ENCODE data around the gene KIRREL2.

The KIRREL2 gene

DNA sequence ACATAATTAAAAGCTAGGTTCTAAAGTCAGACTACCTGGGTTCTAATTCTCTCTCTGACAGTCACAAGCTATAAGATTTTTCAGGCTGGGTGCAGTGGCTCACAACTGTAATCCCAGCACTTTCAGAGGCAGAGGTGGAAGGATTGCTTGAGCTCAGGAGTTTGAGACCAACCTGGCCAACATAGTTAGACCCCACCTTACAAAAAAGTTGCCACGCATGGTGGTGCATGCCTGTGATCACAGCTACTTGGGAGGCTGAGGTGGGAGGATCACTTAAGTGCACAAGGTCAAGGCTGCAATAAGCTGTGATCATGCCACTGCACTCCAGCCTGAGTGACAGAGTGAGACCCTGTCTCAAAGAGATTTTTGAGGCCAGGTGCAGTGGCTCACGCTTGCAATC lies 37.6 kb downstream of the KIRREL2 start:
- TF ChIP-seq POLR2A (IDR thresholded peaks at IDR 0.05; ENCODE audit: low read length): no peak
- no peak for TF ChIP-seq GATA1 (IDR thresholded peaks at IDR 0.05; ENCODE audit: low read depth, low read length)
- DNase-seq: no peak

DNA sequence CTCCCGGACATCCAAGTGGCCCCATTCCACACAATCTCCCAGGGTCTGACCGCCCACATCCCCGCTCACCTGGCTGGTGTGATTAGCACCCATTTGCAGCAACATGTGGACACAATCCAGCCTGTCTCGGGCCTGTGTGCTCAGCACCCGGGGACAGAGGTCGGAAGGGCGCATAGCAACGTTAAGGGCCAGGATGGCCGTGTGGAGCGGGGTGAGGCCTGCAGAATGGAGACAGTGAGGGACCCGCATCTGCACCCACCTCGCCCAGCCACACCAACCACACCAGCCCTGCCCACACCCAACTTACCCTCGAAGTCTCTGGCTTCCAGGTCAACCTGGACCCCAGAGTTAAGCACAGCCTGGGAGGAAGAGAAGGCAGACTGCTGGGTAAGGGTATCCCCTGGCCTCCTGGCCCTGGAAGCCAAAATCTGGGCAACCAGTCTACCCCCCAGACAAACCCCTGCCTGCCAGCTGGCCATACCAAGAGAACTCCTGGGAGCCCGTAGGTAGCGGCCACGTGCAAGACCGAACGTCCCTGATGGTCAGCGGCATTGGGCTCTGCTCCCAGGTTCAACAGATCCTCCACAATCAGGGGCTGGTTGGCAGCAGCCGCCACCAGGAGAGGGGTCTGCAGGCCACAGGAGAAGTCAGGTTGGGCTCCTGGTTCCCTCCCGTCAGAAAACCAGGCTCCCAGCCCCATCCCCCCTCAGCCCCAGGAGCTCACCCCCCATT lies 39.4 kb downstream of the KIRREL2 start:
- TF ChIP-seq POLR2A (IDR thresholded peaks at IDR 0.05; ENCODE audit: low read length) (no peak), GATA1 (IDR thresholded peaks at IDR 0.05; ENCODE audit: low read depth, low read length) (no peak)
- DNase-seq: no peak

DNA sequence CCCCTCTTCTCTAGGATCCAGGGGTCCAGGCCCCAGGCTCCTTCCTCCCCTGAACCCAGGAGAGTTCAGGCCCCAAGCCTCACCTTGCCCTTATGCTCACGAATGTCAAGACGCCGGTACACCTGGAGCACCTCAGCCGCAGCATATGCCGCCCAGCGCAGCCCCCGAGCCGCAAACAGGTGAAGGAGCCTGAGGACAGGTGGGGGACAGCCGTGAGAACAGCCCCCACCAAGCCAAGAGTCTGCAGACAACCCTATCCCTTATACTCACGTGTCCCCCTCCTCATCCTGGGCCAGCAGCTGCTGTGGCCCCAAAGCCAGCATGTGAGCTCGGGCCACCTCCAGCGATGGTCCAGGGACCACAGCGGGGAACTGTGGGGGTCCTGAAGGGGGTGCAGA lies 39.9 kb downstream of the KIRREL2 start:
- no peak for DNase-seq
- TF ChIP-seq GATA1 (IDR thresholded peaks at IDR 0.05; ENCODE audit: low read depth, low read length) (no peak), POLR2A (IDR thresholded peaks at IDR 0.05; ENCODE audit: low read length) (no peak)

DNA sequence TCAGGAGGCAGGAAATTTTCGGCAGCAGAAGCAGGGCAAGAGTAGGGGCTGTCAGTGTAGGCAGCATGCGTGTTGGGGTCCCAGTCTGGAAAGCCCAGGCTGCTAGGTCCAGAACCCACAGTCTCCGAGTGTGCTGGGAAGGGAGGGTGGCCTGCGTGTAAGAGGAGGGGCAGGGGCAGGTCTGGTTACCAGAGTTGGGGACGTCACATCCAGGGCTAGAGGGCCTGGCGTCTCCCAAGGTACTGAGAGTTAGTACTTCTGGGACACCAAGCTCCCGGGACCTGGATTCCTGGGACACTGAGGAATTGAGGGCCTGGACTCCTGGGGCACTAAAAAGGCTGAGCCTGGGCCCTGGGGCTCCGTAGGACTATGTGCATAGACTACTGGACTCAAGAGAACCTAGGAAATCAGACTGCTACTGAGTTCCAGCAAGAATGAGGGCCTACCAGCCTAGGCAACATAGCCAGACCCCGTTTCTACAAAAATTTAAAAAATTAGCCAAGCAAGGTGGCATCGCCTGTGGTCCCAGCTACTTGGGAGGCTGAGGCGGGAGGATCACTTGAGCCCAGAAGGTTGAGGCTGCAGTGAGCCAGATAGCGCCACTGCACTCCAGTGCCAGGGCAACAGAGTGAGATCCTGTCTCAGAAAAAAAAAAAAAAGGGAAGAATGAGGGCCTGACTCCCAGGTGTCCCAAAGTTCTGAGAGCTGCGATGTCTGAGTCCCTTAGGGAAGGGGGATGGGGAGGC lies 41.2 kb downstream of the KIRREL2 start:
- TF ChIP-seq POLR2A (IDR thresholded peaks at IDR 0.05; ENCODE audit: low read length): no peak
- TF ChIP-seq GATA1 (IDR thresholded peaks at IDR 0.05; ENCODE audit: low read depth, low read length): no peak
- no peak for DNase-seq

DNA sequence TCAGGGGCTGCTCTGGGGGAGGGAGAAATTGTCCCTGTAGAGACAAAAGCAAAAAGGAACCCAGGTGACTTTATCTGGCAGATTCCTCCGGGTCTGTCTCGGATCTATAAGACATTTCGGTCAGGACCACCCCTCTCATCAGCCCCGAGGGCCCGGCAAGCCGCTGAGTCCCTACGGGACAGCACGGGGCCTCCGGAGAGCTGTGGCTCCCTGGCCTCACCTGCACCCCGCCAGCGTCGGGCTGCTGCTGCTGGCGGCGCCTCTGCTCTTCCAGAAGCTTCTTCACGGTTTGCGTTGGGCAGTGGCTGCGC lies 41.7 kb downstream of the KIRREL2 start:
- DNase-seq: no peak
- TF ChIP-seq GATA1 (IDR thresholded peaks at IDR 0.05; ENCODE audit: low read depth, low read length) (no peak), POLR2A (IDR thresholded peaks at IDR 0.05; ENCODE audit: low read length) (peak; percentile 11)

DNA sequence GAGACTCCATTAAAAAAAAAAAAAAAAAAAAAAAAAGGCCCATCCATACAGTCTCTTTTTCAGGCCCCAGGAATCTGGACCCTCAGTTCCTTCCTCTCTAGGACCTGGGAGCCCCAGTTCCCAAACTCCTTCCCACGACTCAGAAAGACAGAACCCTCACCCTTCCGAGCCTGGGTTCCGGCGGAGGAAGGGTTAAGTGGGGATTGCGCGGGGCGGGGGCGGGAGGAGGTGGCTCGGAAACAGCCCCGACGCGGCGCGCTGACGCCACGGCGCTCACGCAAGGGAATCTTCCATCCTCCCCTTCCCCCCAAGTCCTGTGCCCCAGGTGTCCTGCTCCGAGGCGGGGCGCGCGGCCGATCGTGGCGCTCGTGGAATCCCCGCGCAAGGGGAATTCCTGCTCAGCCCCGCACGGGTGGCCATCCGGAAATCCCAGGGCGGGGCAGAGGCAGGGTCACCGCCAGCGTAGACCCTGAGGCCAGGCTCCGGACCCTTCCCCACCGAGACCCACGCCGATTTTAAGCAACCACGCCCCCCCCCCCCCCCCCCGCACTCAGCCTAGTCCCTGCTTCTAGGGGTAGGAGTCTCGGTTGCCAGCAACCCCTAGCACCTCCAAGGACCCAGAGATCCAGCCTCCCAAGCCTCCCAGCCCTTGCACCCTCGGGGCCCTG lies 43.0 kb downstream of the KIRREL2 start:
- no peak for TF ChIP-seq GATA1 (IDR thresholded peaks at IDR 0.05; ENCODE audit: low read depth, low read length)
- peak; percentile 66 to 67 for DNase-seq

DNA sequence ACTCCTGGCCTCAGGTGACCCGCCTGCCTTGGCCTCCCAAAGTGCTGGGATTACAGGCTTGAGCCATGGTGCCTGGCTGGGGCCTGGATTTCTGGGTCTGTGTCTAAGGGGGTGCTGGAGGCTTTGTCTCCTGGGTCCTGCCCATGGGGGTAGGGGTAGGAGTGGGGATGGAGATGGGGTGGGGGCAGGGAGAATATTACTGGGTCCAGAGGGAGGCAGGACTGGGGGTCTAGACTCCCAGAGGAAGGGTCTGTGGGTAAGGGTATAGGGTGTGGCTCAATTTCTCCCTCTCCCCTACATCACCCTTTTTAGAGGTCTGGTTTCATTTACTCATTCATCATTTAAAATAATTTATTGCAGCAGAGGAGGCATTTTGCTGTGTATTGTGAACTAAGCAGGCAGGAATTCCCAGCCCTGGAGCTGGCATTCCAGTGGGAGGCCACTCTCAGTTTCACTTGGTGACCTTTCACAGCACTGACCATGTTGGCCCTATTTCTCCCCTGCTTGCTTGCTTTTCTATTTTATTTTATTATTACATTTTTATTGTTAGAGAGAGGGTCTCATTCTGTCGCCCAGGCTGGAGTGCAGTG lies 44.4 kb downstream of the KIRREL2 start:
- TF ChIP-seq GATA1 (IDR thresholded peaks at IDR 0.05; ENCODE audit: low read depth, low read length) (no peak), POLR2A (IDR thresholded peaks at IDR 0.05; ENCODE audit: low read length) (no peak)
- no peak for DNase-seq

DNA sequence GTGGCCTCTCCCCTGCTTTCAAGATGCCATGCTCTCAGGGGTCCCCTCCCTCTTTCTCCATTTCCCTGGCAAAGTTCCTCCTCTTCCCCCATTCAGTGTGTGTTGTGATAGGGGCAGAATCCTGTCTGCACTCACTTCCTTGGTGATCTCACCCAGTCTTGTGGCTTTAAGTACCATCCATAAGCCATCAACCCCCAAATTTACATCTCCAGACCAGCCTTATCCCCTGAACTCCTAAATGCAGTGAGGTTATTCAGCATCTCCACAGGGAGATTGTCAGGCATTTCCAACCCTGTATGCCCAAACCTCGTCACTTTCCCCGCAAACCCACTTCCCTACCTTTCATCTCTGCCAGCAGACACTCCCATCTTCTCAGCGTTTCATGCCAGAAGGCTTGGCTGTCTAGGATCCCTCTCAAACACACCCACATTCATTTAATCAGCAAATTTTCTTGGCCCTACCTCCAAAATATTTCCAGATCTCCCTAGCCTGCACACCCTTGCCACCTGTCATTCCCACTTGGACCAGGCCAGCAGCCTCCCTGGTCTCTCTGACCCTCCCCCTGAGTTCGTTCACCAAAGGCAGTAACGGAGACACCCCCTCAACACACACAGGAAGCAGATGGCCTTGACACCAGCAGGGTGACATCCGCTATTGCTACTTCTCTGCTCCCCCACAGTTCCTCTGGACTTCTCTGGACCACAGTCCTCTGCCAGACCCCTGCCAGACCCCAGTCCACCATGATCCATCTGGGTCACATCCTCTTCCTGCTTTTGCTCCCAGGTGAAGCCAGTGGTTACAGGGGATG lies 45.3 kb downstream of the KIRREL2 start, which contains the start of gene HCST:
TSS of gene HCST (plus strand) at position 676 of the 808 bp plus-strand sequence. CDS start at position 741, 65 bp downstream.
- TF ChIP-seq POLR2A (IDR thresholded peaks at IDR 0.05; ENCODE audit: low read length) (no peak), GATA1 (IDR thresholded peaks at IDR 0.05; ENCODE audit: low read depth, low read length) (no peak)
- DNase-seq: no peak

DNA sequence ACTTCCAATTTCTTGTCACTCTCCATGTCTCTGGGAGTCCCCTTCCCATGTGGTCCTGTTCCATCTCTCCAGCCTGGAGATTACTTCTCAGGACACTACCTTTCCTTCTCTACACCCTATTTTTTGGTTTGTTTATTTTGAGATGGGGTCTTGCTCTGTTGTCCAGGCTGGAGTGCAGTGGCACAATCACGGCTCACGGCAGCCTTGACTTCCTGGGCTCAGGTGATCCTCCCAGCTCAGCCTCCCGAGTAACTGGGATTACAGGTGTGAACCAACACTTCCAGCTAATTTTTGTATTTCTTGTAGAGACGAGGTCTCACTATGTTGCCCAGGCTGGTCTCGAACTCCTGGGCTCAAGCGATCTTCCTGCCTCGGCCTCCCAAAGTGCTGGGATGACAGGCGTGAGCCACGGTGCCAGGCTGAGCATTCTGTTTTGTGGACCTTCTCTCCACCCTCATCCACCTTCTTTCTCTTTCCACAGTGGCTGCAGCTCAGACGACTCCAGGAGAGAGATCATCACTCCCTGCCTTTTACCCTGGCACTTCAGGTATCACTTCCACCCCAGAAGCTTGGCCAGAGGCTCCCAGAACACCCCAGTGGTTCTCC lies 46.3 kb downstream of the KIRREL2 start:
- TF ChIP-seq POLR2A (IDR thresholded peaks at IDR 0.05; ENCODE audit: low read length): no peak
- TF ChIP-seq GATA1 (IDR thresholded peaks at IDR 0.05; ENCODE audit: low read depth, low read length): no peak
- no peak for DNase-seq

DNA sequence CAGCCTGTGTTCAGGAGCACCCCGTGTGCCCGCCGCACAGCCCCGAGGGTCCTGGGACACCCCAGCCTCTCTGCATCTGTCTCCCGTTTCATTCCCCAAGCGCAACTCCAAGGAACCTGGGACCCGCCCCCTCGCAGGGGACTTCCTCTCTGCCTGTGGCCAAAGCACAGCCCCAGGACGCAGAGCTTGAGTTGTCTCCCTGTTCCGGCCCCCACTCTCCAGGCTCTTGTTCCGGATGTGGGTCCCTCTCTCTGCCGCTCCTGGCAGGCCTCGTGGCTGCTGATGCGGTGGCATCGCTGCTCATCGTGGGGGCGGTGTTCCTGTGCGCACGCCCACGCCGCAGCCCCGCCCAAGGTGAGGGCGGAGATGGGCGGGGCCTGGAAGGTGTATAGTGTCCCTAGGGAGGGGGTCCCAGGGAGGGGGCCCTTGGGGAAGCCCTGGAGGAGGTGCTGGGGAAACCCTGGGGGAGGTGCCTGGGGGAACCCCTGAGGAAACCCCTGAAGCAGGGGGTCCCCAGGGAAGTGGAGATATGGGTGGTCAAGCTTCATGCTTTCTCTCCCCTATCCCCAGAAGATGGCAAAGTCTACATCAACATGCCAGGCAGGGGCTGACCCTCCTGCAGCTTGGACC lies 47.0 kb downstream of the KIRREL2 start:
- no peak for TF ChIP-seq GATA1 (IDR thresholded peaks at IDR 0.05; ENCODE audit: low read depth, low read length)
- peak; percentile 40 for TF ChIP-seq POLR2A (IDR thresholded peaks at IDR 0.05; ENCODE audit: low read length)
- DNase-seq: peak in 1 of 2 experiments; percentile 29

DNA sequence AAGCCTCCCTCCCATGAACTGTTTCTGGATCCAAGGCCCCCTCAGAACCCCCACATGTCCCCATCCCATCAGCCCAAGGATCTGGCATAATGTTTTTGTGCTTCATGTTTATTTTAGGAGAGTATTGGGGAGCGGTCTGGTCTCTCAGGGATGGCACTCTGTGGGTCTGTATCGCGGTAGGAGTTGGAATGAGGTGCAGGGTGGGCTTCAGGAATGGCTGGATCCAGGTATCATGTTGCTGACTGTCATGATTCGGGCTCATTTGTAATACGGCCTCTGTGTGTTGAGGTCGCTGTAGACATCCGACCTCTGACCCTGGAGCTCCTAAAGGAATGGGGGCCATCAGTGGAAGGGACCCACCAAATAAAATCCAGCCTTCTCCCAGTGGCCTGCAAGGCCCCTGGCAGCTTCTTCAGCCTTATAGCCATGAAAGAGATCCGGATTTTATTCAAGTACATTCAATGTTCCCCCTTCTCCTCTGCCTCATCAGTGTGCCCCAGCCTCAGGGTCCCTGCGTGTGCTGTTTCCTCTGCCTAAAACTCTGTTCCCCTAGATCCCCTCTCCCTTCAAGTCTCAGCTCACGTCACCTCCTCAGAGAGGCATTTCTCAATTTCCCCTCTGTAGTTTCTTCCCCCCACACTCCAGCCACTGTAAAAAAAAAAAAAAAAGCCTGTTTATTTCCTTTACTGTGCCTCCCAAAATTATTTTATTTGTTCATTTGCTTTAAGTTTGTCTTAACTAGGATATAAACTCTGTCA lies 47.8 kb downstream of the KIRREL2 start:
- no peak for DNase-seq
- TF ChIP-seq GATA1 (IDR thresholded peaks at IDR 0.05; ENCODE audit: low read depth, low read length): no peak

DNA sequence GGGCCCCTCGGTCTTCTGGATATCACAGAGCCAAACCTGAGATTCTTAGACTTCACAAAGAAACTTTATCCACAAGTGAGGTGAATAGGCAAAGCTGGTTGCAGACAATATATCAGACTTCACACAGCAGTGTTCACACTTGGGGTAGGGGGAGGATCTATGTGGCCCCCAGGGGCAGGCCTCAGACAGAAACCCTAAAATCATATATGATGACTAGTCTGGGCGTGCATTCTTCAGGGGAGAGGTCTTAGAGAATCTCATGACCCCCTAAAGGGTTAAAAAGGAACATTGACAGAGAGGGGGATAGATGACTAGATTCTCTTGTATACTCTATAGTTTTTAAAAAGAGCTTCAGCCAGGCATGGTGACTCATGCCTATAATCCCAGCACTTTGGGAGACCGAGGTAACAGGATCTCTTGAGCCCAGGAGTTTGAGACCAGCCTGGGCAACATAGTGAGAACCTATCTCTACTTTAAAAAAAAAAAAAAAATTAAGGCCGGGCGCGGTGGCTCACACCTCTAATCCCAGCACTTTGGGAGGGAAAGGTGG lies 48.5 kb downstream of the KIRREL2 start:
- TF ChIP-seq GATA1 (IDR thresholded peaks at IDR 0.05; ENCODE audit: low read depth, low read length): no peak
- no peak for TF ChIP-seq POLR2A (IDR thresholded peaks at IDR 0.05; ENCODE audit: low read length)
- no peak for DNase-seq

Measured in erythroblast (primary cell).